ENCODE measurements around the gene ST3GAL3. TPM values are rescaled to one million over a fixed set of nuclear protein-coding genes. Genes with fewer than 3 reads are reported as not detected.

The ST3GAL3 gene
- total and polyA plus RNA-seq, 7 donors: 7.2 to 31.4 (median 21.3) TPM

DNA sequence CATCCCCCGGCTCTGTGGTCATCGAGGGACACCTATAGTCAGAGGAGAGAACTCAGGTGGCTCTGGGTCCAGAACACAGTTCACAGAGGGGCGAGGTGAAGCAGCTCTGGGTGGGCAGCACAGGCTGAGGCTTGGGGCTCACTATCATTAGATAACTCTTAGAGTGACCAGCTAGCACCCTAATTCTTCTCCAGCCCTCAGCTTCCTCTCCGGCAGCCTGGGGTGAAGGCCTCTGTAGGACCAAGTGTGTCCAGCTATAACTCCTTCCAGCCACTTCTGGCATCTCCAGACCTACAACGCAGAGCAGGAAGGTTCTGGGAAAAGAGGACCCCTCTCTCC lies 227.6 kb downstream of the ST3GAL3 start:
- Histone ChIP-seq H3K9me3 (no peaks in the 10 kb centered on the region), H3K4me1 (peaks cover 0 to 41% (median 36%) of the 10 kb centered on the region in 4 donors), H3K27me3 (peaks cover 0 to 17% (median 0%) of the 10 kb centered on the region in 3 donors), H3K27ac (peak overlapping the region in 1 of 4 donors; percentile 17), H3K4me3 (no peak overlapping the region), H3K36me3 (peaks cover 0 to 7% (median 2%) of the 10 kb centered on the region in 4 donors)
- DNase-seq: no peak
- 54 to 58% methylated on average over 5 of the region's 5 CpGs for WGBS, 2 donors
- TF ChIP-seq POLR2AphosphoS5 (IDR thresholded peaks at IDR 0.05) (no peak), EP300 (IDR thresholded peaks at IDR 0.05) (no peak), CTCF (IDR thresholded peaks at IDR 0.05) (no peak), POLR2A (IDR thresholded peaks at IDR 0.05) (no peak)
- intact Hi-C loops (cut with DNase I): loop anchor here (1.0 kb wide), 1 partner anchor 171 kb away; no protein-coding TSS in a partner anchor

GRCh38 chr1:43935711-43936427 lies 228.5 kb downstream of the ST3GAL3 start:
- WGBS, 2 donors: 3 to 10% methylated on average over 48 of the region's 48 CpGs
- H3K27me3 ChIP-seq: peaks cover 0 to 17% (median 0%) of the 10 kb centered on the region in 3 donors
- DNase-seq: no peak
- intact Hi-C loops (cut with DNase I): no loop called here
- no peaks in the 10 kb centered on the region for H3K36me3 ChIP-seq
- H3K27ac ChIP-seq: peak overlapping the region in 2 of 4 donors; percentile 41 to 63
- peaks cover 0 to 41% (median 36%) of the 10 kb centered on the region in 4 donors for H3K4me1 ChIP-seq
- TF ChIP-seq POLR2A (IDR thresholded peaks at IDR 0.05): peak in 1 of 2 donors; percentile 26
- no peak for TF ChIP-seq EP300 (IDR thresholded peaks at IDR 0.05)
- no peak for TF ChIP-seq POLR2AphosphoS5 (IDR thresholded peaks at IDR 0.05)
- no peak for TF ChIP-seq CTCF (IDR thresholded peaks at IDR 0.05)
- H3K9me3 ChIP-seq: no peaks in the 10 kb centered on the region
- H3K4me3 ChIP-seq: peak overlapping the region; percentile 36 to 59 (median 56)

- H3K27me3 ChIP-seq: peaks cover 0 to 17% (median 0%) of the 10 kb centered on the region in 3 donors
- H3K9me3 ChIP-seq: no peaks in the 10 kb centered on the region
- TF ChIP-seq POLR2AphosphoS5 (IDR thresholded peaks at IDR 0.05): no peak
- 7 to 11% methylated on average over 56 of the region's 56 CpGs for WGBS, 2 donors
- H3K27ac ChIP-seq: peak overlapping the region; percentile 14 to 63 (median 51)
- peak overlapping the region; percentile 36 to 59 (median 56) for H3K4me3 ChIP-seq
- DNase-seq: peak; percentile 65
- H3K4me1 ChIP-seq: peaks cover 0 to 41% (median 36%) of the 10 kb centered on the region in 4 donors
- intact Hi-C loops (cut with DNase I): no loop called here
- H3K36me3 ChIP-seq: no peaks in the 10 kb centered on the region
Observed at GRCh38 chr1:43936431-43937151, 229.3 kb downstream of the ST3GAL3 start.

DNA sequence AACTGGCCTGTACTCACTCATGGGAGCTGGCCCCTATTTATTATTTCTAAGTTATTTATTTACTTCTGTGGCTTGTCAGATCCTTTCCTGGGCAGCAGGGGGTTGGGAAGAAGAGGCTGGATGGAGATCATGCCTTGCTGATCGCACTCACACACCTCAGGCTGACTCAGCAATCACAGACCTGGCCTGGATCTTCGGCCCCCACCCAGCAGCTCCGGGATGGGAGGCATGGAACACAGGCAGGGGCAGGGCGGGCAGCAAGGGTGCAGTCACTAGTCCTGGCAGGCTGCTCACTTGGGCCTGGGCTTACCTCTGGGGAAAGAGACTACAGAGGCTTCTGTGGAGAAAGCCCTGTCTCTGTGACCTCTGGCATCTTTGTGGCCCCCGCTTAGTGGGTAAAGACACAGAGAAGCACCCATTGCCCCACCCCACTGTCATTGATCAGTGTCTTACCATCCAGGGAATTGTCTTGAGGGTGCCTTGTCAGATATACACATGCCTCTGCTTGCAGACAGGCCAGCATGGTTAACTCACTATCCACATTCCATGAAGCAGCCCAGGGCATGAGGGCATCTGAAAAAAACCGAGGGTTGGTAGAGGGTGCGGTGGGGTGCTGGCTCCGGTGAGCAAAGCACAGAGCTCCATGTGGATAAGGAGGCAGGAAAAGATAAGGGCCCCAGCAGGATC lies 230.0 kb downstream of the ST3GAL3 start:
- Histone ChIP-seq H3K4me1 (peaks cover 0 to 41% (median 36%) of the 10 kb centered on the region in 4 donors), H3K27me3 (peaks cover 0 to 17% (median 0%) of the 10 kb centered on the region in 3 donors), H3K4me3 (no peak overlapping the region), H3K9me3 (no peaks in the 10 kb centered on the region), H3K36me3 (no peaks in the 10 kb centered on the region), H3K27ac (no peak overlapping the region)
- DNase-seq: peak; percentile 47
- intact Hi-C loops (cut with DNase I): no loop called here
- 79 to 93% methylated on average over 8 of the region's 8 CpGs for WGBS, 2 donors
- no peak for TF ChIP-seq EP300 (IDR thresholded peaks at IDR 0.05)
- no peak for TF ChIP-seq CTCF (IDR thresholded peaks at IDR 0.05)

GRCh38 chr1:43938383-43938782 lies 231.0 kb downstream of the ST3GAL3 start:
- no peak overlapping the region for H3K27ac ChIP-seq
- H3K27me3 ChIP-seq: peaks cover 0 to 11% (median 0%) of the 10 kb centered on the region in 3 donors
- peaks cover 0 to 34% (median 29%) of the 10 kb centered on the region in 4 donors for H3K4me1 ChIP-seq
- TF ChIP-seq POLR2A (IDR thresholded peaks at IDR 0.05): no peak
- no peak for TF ChIP-seq POLR2AphosphoS5 (IDR thresholded peaks at IDR 0.05)
- no peak for TF ChIP-seq EP300 (IDR thresholded peaks at IDR 0.05)
- no peak for TF ChIP-seq CTCF (IDR thresholded peaks at IDR 0.05)
- no peaks in the 10 kb centered on the region for H3K36me3 ChIP-seq
- intact Hi-C loops (cut with DNase I): no loop called here
- no peak overlapping the region for H3K4me3 ChIP-seq
- H3K9me3 ChIP-seq: no peaks in the 10 kb centered on the region
- WGBS, 2 donors: 91 to 94% methylated on average over 10 of the region's 10 CpGs
- peak; percentile 18 for DNase-seq
